Lower leg skin (tissue), 3 donors: ENCODE results near the gene CCDC120.

Experiments
- POLR2A ChIP-seq, 2 donors: fragments of 450-650 bp; IDR thresholded peaks; one replicate each; pipeline ENCODE4 v1.6.1; 2016 to 2017; ENCODE audit warnings: antibody characterized with exemption in 2 of 2, mild to moderate bottlenecking in 1 of 2, moderate library complexity in 1 of 2
- TF ChIP-seq, protein P1 (sequence below), 3 donors: fragments of 450-650 bp; IDR thresholded peaks; one replicate each; pipeline ENCODE4 v1.5.1; 2016; ENCODE audit warnings: antibody characterized with exemption in 3 of 3, mild to moderate bottlenecking in 3 of 3, moderate library complexity in 2 of 3

DNA sequence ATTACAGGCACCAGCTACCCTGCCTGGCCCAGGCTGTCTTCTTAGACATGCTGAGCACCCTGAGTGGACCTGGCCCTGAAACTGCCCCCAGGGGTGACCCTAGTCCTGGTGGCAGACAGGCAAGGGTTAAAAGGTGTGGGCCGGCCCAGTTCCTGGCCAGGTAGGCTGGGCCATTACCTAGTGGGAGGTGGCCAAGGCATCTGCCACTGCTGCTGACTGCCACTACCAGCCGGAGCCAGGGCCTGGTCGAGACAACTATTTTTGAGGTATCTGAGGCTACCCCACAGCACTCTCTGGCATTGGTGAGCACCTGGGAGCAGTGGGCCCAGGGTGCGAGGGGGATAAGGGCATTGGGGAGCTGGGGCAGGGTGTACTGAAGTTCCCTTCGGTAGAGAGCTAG lies at the start of gene CCDC120:
- TF ChIP-seq, protein P1, sequence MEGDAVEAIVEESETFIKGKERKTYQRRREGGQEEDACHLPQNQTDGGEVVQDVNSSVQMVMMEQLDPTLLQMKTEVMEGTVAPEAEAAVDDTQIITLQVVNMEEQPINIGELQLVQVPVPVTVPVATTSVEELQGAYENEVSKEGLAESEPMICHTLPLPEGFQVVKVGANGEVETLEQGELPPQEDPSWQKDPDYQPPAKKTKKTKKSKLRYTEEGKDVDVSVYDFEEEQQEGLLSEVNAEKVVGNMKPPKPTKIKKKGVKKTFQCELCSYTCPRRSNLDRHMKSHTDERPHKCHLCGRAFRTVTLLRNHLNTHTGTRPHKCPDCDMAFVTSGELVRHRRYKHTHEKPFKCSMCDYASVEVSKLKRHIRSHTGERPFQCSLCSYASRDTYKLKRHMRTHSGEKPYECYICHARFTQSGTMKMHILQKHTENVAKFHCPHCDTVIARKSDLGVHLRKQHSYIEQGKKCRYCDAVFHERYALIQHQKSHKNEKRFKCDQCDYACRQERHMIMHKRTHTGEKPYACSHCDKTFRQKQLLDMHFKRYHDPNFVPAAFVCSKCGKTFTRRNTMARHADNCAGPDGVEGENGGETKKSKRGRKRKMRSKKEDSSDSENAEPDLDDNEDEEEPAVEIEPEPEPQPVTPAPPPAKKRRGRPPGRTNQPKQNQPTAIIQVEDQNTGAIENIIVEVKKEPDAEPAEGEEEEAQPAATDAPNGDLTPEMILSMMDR (IDR thresholded peaks at IDR 0.05), result no peak
- TF ChIP-seq POLR2A (IDR thresholded peaks at IDR 0.05), result no peak
